IPS-18c (cell line): Measurements from ENCODE around the gene OSTM1.
A peak's percentile ranks its signal among the peaks of the same experiment; 100 is the strongest.

Source experiments
- H3K4me3 ChIP-seq: 2 replicates; pipeline ENCODE4 v1.7.0; 2013; ENCODE audit warnings: low read depth, mild to moderate bottlenecking, low read length, moderate library complexity; ENCODE audit not compliant: insufficient read depth
- H3K9me3 ChIP-seq: one replicate; pipeline ENCODE4 v1.6.1; 2013; ENCODE audit warnings: mild to moderate bottlenecking, low read length, moderate library complexity; ENCODE audit not compliant: control insufficient read depth, insufficient read depth

The OSTM1 gene

DNA sequence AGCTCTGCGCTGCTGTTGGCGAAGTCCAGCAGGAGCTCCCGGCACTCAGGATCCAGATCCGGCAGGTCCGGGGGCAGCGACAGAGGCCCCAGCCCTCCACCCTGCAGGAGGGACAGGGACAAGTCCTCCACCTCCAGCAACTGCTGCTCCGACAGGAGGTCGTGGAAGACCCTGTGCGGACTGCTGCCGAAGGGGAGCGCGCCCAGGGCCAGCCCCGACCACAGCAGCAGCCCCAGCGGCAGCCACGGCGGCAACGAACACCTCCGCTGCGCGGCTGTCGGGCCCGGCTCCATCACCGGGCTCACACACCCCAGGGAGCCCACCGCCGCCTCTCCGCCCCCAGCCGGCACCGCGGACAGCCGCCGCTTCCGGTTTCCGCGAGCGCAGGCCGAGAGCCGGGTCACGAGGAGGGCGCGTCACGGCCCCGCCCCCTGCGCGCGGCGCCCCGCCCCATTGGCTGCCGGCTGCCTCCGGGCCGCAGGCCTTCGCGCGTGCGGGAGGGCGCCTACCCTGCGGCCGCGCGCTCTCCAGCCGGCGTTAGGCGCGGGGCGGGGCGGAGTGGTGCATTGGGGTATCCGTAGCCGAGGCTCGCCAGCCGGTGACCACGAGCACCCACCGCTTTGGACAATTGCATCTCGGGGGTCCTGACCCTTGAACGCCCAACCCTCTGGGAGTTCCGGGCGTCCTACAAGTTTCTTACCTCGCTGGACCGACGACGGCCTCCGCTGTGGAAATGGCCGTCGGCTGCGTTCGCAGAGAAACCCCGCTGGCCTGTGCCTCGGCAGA is at the start of gene OSTM1:
OSTM1 (minus strand) TSS at position 383 of the 786 bp plus-strand sequence; CDS start at position 293, 90 bp downstream.
- Histone ChIP-seq H3K4me3 (peak within 1 kb of the TSS; percentile 92), H3K9me3 (no peaks in the 10 kb centered on the region)

- no peaks in the 10 kb centered on the region for H3K9me3 ChIP-seq
- no peak overlapping the region for H3K4me3 ChIP-seq
Measured at GRCh38 chr6:108123946-108124345, 49.4 kb upstream of the OSTM1 start.

DNA sequence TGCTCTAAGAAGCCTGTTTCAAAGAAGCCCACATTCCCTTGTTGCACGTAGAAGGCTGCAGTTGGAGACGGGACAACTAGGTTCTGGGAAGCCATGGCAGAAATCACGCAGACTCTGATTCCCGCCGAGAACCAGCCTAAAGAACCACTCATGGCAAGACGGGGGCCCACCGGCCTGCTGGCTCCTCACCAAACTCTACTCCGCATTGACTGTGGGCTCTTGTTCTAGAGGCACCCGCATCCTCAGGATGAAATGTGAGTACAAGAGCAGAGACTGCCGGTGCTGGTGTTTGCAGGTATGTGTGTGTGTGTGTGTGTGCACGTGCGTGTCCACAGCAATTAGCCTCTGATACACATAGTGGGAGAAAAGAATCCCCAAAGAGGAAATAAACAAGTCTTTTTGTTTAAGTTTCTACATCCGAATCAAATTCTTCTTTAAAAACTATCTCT is 49.0 kb upstream of the OSTM1 start:
- no peaks in the 10 kb centered on the region for H3K9me3 ChIP-seq
- no peak overlapping the region for H3K4me3 ChIP-seq

DNA sequence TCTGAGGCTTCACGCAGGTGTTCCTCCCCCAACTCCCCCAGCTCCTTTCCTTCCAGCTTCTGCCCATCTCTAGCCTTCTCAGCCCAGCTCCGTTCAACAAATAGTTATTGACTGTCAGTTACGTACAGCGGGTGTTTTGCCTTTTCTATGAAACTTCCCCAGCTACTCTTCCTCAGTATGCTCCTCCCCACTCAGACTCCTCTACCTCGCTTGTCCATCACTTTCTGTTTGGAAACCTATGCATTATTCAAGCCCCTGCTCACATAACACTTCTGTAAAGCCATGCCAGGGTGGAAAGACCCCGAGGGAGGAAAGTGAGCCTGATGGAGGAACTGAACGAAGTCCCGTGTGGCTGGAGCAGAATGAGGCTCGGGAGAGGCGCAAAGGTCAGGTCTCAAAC is 47.1 kb upstream of the OSTM1 start:
- Histone ChIP-seq H3K9me3 (no peaks in the 10 kb centered on the region), H3K4me3 (no peak overlapping the region)

DNA sequence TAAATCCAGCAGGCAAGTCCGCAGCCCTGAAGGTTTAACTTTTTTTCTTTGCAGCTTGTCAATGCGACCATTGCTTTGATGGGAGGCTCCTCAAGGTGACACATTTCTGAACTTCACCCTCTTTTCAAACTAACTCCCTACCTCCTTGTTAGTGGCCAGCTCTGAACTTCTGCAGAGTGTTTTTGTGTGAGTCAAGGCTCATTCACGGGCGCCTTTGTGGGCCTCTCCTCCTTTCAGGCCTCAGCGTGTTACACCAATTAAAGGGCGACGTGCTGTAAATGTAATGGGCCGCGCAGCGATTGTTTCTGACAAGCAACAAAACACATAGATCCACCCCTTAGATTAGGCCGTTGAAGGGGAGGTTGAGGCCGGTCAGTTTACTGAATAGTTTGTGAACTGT is 45.8 kb upstream of the OSTM1 start:
- H3K4me3 ChIP-seq = no peak overlapping the region
- no peaks in the 10 kb centered on the region for H3K9me3 ChIP-seq

- Histone ChIP-seq H3K4me3 (peak overlapping the region; percentile 36; the same call in 1 of the 2 replicates), H3K9me3 (no peaks in the 10 kb centered on the region)
Measured at GRCh38 chr6:108119769-108120141, 45.2 kb upstream of the OSTM1 start.

GRCh38 chr6:108118810-108119768 is 44.5 kb upstream of the OSTM1 start:
- Histone ChIP-seq H3K4me3 (peak overlapping the region; percentile 36; the same call in 1 of the 2 replicates), H3K9me3 (no peaks in the 10 kb centered on the region)

GRCh38 chr6:108118359-108118724 is 43.8 kb upstream of the OSTM1 start:
- H3K4me3 ChIP-seq = peak overlapping the region; percentile 51; the same call in 1 of the 2 replicates

DNA sequence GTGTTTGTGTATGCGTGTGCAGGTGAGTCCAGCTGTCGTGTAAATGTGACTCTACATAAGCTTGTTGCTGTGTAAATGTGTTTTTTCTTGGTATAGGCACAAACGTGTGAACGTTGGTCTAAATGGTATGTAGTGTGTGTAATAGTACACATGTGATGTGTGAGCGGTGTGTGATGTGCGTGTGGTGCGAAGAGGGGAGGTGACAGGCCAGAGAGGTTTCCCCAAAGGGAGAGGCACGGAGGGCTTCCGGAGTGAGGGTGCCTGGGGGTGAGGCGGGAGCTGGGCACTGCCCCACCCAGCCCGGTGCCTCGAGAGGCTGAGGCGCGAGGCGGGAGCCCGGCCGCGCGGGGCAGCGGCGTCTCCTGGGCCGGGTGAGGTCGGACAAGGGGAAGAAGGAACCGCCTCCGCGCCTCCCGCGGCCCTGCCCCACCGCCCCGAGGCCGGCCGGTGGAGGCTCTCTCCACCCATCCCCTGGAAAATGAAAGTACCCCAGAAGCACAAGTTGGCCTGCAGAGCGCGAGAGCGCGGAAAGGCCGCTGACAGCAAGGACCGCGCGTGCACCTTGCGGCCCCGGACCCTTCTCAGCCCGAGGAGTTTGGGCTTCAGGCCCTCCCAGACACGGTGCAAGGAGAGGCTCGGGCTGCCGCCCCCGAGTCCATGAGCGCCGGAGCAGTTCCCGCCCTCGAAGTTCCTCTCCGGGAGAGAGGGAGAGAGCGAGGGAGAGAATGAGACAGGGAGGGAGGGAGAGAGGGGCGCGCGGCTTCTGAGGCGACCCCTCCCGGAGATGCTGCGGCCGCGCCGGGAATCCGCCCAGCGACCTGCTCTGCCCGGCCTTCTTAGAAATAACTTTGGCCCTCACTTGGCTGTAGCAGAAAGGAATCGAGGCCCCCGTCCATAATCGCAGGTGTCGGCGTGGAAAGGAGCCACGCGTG is 43.2 kb upstream of the OSTM1 start:
- peak overlapping the region; percentile 51; the same call in 1 of the 2 replicates for H3K4me3 ChIP-seq
- H3K9me3 ChIP-seq = no peaks in the 10 kb centered on the region

More at GRCh38 chr6:108118359-108118724, 43.8 kb upstream of the OSTM1 start:
- H3K9me3 ChIP-seq = no peaks in the 10 kb centered on the region

- H3K9me3 ChIP-seq = no peaks in the 10 kb centered on the region
- peak overlapping the region; percentile 51; the same call in 1 of the 2 replicates for H3K4me3 ChIP-seq
Measured at GRCh38 chr6:108116546-108117426, 42.2 kb upstream of the OSTM1 start.

DNA sequence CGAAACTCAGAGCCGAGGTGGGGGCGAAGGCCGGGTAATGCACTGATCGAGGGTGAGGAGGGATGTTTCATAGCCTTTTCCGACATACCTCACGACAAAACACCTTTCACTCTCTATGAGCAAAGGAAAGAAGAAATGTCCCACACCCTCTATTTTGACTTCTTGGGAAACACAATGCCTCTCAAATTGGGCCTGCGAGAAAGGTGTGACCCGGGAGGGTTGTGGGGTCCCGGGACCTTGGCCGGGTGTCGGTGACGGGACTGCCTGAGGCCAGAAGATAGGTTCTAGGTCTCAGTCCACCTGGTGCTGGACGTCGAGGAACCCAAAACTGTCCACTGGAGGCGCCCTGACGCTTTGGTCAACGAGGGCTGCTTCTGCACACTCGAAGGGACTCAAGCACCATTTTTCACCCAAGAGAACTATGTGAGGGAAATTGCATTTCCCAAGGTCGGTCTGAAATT is 41.1 kb upstream of the OSTM1 start:
- Histone ChIP-seq H3K9me3 (no peaks in the 10 kb centered on the region), H3K4me3 (no peak overlapping the region)

GRCh38 chr6:108114841-108115597 is 40.5 kb upstream of the OSTM1 start:
- Histone ChIP-seq H3K9me3 (no peaks in the 10 kb centered on the region), H3K4me3 (peak overlapping the region; percentile 42)

DNA sequence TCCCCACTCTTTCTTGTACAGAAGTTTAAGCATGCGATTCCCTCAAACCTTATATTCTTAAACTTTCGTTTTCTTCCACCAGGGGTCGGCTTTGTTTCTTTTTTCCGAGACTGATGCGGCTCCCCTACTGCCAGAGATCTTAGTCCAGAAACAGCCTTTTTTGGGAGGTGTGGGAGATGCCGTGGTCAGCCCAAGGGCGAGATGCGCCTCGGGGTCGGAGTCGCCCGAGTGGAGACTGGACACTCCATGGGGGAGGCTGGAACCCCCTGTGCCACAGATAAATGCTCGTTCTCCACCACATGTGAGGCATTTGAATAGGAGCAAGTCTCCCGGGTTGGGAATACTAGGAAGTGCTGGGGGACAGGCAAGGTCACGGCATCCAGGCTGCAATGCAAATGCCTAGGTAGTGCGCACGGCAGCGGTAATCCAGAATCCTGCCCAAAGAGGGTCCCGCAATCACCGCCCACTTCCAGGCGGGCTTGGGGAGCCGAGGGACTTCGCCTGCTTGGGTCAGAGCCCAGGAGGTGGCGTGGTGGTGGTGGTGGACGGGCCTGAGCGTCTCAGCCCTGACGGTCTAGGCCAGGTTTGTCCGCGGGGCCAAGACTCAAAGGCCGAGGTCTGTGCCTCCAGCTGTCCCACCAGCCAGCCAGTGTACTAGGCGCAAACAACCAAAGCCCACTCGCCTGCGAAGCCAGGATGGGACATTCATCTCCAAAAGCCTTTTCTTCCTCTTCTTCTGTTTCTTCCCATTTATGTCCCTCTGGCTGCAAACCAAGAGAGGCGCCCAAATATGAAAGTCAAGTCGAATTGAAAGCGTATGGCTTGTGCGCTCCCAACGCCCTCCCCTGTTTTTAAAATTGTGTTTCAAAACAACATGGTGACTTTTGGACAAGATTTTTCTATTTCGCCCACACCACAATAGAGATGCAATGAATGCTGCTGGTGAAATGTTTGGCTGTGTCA is 39.3 kb upstream of the OSTM1 start:
- H3K9me3 ChIP-seq = no peaks in the 10 kb centered on the region

DNA sequence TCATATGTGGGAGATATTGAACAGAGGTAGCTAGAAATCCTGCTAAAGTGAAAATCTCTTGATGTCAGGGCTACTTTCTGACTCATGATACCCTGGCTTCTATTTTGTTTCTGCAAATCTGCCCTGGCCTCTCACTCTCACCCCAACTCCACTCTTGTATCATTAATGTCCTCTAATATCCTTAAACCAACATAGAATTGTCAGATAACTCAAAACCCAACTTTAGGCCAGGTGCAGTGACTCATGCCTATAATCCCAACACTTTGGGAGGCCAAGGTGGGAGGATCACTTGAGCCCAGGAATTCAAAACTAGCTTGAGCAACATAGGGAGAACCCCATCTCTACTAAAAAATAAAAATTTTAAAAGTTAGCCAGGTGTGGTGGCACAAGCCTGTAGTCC is 33.8 kb upstream of the OSTM1 start:
- H3K9me3 ChIP-seq = no peaks in the 10 kb centered on the region
- no peak overlapping the region for H3K4me3 ChIP-seq

More for the DNA sequence above, 39.3 kb upstream of the OSTM1 start:
- peak overlapping the region; percentile 52 for H3K4me3 ChIP-seq
